Embryonic facial prominence (tissue), 1 donor: Measurements from ENCODE around the gene EIF4G1.

Source experiments
- DNase-seq: peaks from one replicate; pipeline ENCODE4 v3.0.0-alpha.2; 2016; ENCODE audit errors: extremely low spot score

The EIF4G1 gene

GRCh38 chr3:184305577-184305976, 8.8 kb upstream of the EIF4G1 start:
- DNase-seq, result no peak

GRCh38 chr3:184306341-184306972, 7.9 kb upstream of the EIF4G1 start:
- DNase-seq, result no peak

- DNase-seq, result no peak
These were observed 6.5 kb upstream of the EIF4G1 start for GRCh38 chr3:184307915-184308314.

GRCh38 chr3:184308744-184309143, 5.7 kb upstream of the EIF4G1 start:
- DNase-seq, result no peak

- DNase-seq, result no peak
These were observed 2.8 kb upstream of the EIF4G1 start for GRCh38 chr3:184311633-184312032.

GRCh38 chr3:184314700-184315542, 515 bp downstream of the EIF4G1 start:
- DNase-seq, result peak; percentile 45

- DNase-seq, result no peak
These were observed 1.1 kb downstream of the EIF4G1 start for GRCh38 chr3:184315543-184315867.

GRCh38 chr3:184315871-184316661, 1.7 kb downstream of the EIF4G1 start:
- DNase-seq, result no peak

GRCh38 chr3:184316792-184317191, 2.4 kb downstream of the EIF4G1 start:
- no peak for DNase-seq

GRCh38 chr3:184317201-184317600, 2.8 kb downstream of the EIF4G1 start:
- no peak for DNase-seq

- DNase-seq, result no peak
These were observed 5.7 kb downstream of the EIF4G1 start for GRCh38 chr3:184320104-184320445.

- DNase-seq, result no peak
These were observed 7.3 kb downstream of the EIF4G1 start for GRCh38 chr3:184321666-184322065.

GRCh38 chr3:184322731-184323487, 8.5 kb downstream of the EIF4G1 start:
- DNase-seq, result no peak

GRCh38 chr3:184323696-184324095, 9.3 kb downstream of the EIF4G1 start:
- DNase-seq, result no peak

GRCh38 chr3:184325269-184325668, 10.9 kb downstream of the EIF4G1 start:
- DNase-seq, result no peak

- DNase-seq, result no peak
These were observed 11.4 kb downstream of the EIF4G1 start for GRCh38 chr3:184325715-184326369.

- DNase-seq, result no peak
These were observed 12.8 kb downstream of the EIF4G1 start for GRCh38 chr3:184327171-184327570.

- no peak for DNase-seq
These were observed 14.1 kb downstream of the EIF4G1 start for GRCh38 chr3:184328516-184328915.

- no peak for DNase-seq
These were observed 18.1 kb downstream of the EIF4G1 start for GRCh38 chr3:184332370-184333090.

- DNase-seq, result no peak
These were observed 18.8 kb downstream of the EIF4G1 start for GRCh38 chr3:184333190-184333589.

- no peak for DNase-seq
These were observed 19.3 kb downstream of the EIF4G1 start for GRCh38 chr3:184333700-184334099.
